Measurements from ENCODE around the gene PARD3. TPM values are rescaled to one million over a fixed set of nuclear protein-coding genes. Genes with fewer than 3 reads are reported as not detected.

Gene PARD3
- total RNA-seq, 1 experiment from 2014 or later: 55.3 TPM

- no peak for DNase-seq (ENCODE audit: low read depth)
These were observed 228.0 kb downstream of the PARD3 start for GRCh38 chr10:34587002-34587679.

- no peak for DNase-seq (ENCODE audit: low read depth)
These were observed 229.5 kb downstream of the PARD3 start for GRCh38 chr10:34585422-34586112.

- peak; percentile 34 for DNase-seq (ENCODE audit: low read depth)
These were observed 230.9 kb downstream of the PARD3 start for GRCh38 chr10:34584164-34584563.

DNA sequence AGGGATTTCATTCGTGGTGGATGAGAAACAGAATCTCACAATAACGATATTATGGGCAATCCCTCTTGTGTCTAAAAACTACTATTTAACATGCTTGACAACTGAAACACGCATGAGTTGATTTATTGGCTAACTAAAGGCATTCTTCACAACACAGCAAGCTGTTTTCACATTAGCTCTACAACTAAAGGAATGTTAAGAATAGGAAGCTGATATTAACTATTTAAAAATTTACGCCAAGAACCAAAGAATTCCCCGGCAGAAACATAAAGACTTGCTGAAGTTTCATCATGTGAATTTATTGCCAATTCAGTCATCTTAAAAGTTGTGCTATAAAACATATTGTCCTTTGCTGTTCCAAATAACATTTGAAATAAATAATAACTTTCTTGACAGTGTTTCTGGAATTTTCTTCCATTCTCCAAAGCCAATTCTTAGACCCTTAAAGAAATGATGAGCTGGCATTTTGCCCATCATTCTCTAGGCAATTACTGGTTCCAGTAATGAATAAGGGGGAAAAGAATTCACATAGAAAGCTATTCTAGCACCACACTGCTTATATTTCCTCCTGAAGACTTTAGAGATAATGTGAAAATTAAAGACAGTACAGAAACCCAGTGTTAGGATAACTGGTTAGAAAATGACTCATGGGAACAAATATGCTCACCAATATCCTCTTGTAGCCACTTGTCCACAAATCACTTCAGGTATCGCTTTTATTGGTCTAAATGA, 233.1 kb downstream of the PARD3 start:
- DNase-seq (ENCODE audit: low read depth): peak; percentile 89

GRCh38 chr10:34580643-34581042, 234.5 kb downstream of the PARD3 start:
- DNase-seq (ENCODE audit: low read depth): peak; percentile 92

DNA sequence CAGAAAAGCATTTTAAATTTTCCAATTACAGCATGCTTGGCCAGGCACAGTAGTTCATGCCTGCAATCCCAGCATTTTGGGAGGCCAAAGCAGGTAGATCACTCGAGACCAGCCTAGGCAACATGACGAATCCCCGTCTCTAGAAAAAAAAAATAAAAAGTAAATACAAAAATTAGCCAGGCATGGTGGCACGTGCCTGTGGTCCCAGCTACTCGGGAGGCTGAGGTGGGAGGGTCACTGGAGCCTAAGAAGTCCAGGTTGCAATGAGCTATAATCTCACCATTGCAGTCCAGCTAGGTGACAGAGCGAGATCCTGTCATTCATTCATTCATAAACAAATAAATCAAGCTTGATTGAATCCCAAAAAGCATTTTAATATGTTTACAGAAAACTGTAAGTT, 234.9 kb downstream of the PARD3 start:
- peak; percentile 41 for DNase-seq (ENCODE audit: low read depth)

DNA sequence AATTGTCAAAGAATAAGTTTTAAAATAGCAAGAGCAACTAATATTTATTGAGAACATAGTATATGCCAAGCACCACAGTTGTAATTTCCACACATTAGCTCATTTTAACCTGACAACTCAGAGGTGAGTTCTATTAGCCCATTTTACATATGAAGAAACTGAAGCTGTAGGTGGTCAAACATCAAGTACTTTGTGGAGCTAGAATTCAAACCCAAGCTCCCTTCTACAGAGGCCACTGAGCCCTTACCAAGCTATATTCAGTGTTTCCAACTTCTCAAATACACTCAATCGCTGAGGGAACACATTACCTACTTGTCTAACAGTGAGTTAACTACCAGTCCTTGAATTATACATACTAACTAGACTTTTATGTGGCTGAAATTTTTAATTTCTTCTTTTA, 236.6 kb downstream of the PARD3 start:
- DNase-seq (ENCODE audit: low read depth): no peak

DNA sequence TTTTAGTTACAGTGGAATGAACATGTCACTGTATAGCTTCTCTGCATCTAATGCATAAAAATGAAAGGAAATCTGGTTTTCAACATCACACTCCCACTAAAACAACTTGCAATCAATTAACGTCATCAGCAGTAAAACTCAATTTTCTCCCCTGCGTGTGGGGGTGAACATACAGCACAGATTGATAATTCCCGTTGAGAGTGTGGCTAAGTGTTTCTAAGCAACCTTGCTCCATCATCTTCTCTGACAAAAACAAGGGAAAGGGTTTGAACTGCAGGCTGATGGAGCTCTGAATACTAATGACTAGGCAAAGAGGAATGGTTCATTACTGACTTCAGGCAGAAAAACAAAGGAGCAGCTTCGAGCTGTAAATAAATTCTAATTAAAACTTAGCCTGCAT, 238.3 kb downstream of the PARD3 start:
- DNase-seq (ENCODE audit: low read depth): no peak

GRCh38 chr10:34575882-34576281, 239.2 kb downstream of the PARD3 start:
- DNase-seq (ENCODE audit: low read depth): peak; percentile 61

DNA sequence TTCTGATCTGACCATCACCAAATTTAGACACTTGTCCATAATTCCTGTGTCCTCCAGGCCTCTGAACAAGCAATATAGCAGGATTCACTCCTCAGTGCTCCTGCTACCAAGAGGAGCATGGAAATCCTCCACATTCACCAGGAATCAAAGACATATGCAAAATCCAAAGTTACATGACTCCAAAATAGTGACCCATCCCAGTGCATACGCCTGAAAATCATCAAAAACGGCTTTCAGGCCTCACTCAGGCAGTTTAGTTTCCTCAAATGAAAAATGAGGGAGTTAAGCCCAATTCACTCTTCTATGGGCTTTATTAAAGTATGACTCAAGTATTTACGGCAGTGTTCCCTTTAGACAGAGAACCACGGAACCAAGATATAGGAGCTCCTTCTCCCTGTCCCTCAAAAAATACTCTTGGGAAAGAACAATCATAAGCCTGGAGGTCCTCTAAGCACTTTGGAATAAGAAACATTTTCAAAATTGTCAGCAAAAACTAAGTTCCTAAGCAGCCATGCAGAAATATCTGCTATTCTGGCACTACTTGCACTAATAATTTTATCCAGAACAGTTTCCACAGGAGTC, 240.7 kb downstream of the PARD3 start:
- no peak for DNase-seq (ENCODE audit: low read depth)

DNA sequence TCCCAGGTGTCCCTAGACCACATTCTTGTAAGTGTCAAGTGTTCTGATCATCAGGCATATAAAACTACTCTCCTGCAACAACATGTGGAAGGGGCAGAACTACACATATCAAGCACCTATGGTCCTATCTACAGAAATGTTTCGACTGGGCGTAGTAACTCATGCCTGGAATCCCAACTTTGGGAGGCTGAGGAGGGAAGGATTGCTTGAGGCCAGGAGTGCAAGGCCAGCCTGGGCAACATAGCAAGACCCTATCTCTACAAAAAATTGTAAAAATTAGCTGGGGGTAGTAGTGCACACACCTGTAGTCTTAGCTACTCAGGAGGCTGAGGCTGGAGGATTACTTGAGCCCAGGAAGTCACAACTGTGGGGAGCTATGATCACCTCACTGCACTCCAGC, 244.2 kb downstream of the PARD3 start:
- no peak for DNase-seq (ENCODE audit: low read depth)

DNA sequence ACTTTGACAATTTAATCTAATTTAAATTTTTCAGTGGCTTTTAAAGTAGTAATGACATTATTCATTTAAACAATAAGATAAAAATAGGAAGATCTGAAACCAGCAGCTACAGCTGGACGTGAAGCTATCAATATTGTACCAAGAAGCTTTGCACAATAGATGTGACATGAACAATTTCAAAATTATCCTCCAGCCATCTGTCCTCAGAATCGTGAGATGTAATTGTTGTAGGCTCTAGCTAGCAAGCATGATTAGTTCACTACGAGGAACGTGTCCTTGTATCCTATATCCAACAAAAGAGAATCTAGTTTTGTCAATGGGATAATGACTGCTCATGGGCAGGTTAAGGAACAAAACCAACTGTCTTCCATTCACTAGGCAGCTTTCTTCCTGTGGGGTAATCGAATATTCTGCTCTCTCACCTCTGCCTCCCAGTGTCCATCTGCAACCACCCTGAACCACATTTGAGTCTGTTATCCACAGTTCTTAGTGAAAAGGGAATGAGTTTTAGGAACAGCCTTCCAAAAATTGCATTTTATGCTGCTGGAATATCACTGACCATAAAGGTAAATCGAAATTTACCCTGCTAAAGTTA, 247.3 kb downstream of the PARD3 start:
- no peak for DNase-seq (ENCODE audit: low read depth)

- no peak for DNase-seq (ENCODE audit: low read depth)
These were observed 249.2 kb downstream of the PARD3 start for GRCh38 chr10:34565934-34566333.

DNA sequence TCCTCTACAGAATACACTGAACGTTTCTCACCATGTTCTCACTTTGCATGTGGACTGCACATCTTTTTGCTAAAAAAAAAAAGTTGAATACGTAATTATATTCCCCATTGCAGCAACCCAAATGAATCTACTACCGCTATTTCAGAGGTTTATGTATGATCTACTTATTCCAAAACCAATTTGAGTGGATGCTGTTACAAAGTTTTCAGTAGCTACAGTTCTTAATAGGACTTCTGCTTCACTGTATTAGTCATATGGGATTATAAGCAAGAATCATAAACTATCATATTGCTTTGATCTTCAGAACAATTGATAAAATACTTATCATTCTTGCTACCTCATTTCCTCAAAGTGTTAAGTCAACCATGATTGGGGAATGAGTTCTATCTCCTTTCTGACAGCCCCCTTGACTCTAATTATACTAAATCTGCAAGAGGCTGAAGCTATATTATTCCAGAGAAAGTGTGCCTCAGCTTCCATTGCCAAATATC, 257.0 kb downstream of the PARD3 start:
- no peak for DNase-seq (ENCODE audit: low read depth)

GRCh38 chr10:34557173-34557572, 257.9 kb downstream of the PARD3 start:
- DNase-seq (ENCODE audit: low read depth): no peak

DNA sequence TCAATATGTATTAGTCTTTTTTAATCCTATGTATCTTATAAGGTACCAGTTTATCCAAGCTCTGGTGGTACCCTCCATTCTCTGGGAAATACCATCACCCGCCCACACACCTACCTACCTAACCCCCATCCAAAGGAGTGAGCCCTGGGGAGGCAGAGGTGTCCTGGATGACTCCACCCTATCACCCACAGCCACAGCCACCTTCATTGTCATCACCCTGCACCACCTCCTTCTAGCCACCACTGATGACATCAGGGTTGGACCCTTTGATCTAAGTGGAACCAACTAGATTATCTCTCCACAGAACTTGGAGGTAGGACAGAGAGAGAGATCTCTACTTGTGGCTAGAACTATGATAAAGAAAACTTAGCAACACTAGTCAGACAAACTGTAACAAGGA, 259.4 kb downstream of the PARD3 start:
- peak; percentile 43 for DNase-seq (ENCODE audit: low read depth)

GRCh38 chr10:34553747-34554146, 261.3 kb downstream of the PARD3 start:
- DNase-seq (ENCODE audit: low read depth): no peak

DNA sequence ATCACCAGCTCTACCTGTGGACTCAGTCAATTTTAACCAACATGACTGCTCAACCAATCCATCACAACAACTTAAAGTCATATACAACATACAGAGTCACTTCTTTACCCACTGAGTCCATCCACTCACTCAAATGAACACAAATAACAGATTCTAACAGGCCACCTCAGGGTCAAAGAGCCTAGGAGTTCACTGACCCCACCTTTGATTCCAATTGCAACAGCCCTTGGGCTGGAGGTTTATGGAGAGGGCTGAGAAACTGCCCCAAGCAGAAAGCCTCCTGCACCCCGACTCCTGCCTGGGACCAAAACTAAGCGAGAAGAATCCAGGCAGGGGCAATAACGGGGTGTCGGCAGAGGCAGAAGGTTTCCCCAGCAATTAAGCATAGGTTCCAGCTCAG, 263.8 kb downstream of the PARD3 start:
- DNase-seq (ENCODE audit: low read depth): no peak

DNA sequence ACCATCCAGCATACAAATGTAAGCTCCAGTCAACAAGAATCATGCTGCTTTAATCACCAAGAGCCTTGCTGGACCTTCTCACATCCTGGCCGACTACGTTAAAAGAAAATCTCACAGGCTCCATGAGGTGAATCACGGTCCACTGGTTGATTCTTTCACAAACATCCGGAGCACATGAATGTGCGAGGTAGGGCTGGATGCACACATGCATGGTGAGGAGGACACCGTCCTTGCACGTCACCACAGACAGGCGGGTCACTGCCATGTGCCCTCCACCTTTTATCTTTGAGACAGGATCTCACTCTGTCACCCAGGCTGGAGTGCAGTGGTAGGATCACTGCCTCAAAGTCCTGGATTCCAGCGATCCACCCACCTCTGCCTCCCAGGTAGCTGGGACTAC, 265.1 kb downstream of the PARD3 start:
- peak; percentile 13 for DNase-seq (ENCODE audit: low read depth)

DNA sequence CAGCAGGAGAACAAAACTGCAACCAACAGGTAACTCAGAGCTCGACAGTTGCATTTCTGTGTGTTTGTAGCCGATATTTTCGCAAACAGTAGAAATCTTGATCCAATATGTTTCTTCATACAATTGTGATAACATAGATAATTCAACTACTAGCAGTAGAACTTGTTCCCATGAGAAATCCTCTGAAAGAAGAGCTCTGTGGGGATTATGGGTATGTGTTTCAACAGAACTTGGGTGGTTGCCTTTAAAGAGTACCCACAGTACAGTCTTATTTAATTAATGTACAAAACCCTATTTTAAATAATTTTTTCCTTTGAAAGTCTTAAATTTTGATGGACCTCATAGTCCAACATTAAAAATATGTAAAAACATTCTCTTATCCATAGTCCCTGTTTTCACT, 266.1 kb downstream of the PARD3 start:
- no peak for DNase-seq (ENCODE audit: low read depth)

GRCh38 chr10:34548466-34548865, 266.6 kb downstream of the PARD3 start:
- DNase-seq (ENCODE audit: low read depth): no peak

GRCh38 chr10:34547695-34548094, 267.4 kb downstream of the PARD3 start:
- DNase-seq (ENCODE audit: low read depth): no peak

Data from HT1080 (cell line).